ENCODE data around the gene NEUROG2. TPM values are rescaled to one million over a fixed set of nuclear protein-coding genes. Genes with fewer than 3 reads are reported as not detected.

Gene NEUROG2
- total RNA-seq, 1 experiment from 2014 or later: not detected

- no peak for TF ChIP-seq CTCF (conservative IDR thresholded peaks at IDR 0.05)
- no peaks in the 10 kb centered on the region; a peak in 1 of 5 replicates for H3K9me3 Mint-ChIP-seq
- Histone ChIP-seq H2BK120ac (ENCODE audit: low read depth, low read length, poor library complexity, severe bottlenecking) (no peak overlapping the region), H3K4me1 (ENCODE audit: insufficient read depth, low read length) (no peaks in the 10 kb centered on the region; the same call in 1 of the 2 replicates), H3K18ac (ENCODE audit: insufficient read length, low read depth, low read length) (no peak overlapping the region), H2BK20ac (ENCODE audit: low read depth, low read length, poor library complexity, severe bottlenecking) (no peak overlapping the region), H4K20me1 (ENCODE audit: control insufficient read depth, insufficient read depth, insufficient read length) (no peaks in the 10 kb centered on the region), H3K79me2 (ENCODE audit: insufficient read depth, low read length) (no peaks in the 10 kb centered on the region), H3K27me3 (ENCODE audit: insufficient read depth, low read length) (peaks cover 22% of the 10 kb centered on the region), H3K4ac (ENCODE audit: low read depth, low read length) (no peak overlapping the region), H3K56ac (ENCODE audit: insufficient read length, low read depth, low read length) (no peak overlapping the region), H2BK12ac (ENCODE audit: insufficient read length, low read depth, low read length) (no peak overlapping the region), H2BK15ac (ENCODE audit: low read depth, low read length) (no peak overlapping the region), H3K27ac (ENCODE audit: insufficient read length, low read depth, low read length) (no peak overlapping the region), H3K14ac (ENCODE audit: insufficient read depth, low read length) (no peak overlapping the region), H3K9ac (ENCODE audit: extremely low read depth, insufficient read length, low read length) (no peak overlapping the region), H4K91ac (ENCODE audit: insufficient read length, low read depth, low read length) (no peak overlapping the region), H3K4me2 (ENCODE audit: insufficient read depth, insufficient read length, low read length) (no peak overlapping the region), H3T11ph (ENCODE audit: low read length) (no peak overlapping the region), H2AK5ac (ENCODE audit: insufficient read length, low read length) (no peak overlapping the region), H3K9me3 (ENCODE audit: control insufficient read depth, low read depth, low read length) (no peaks in the 10 kb centered on the region), H4K8ac (replicated peaks; ENCODE audit: insufficient read length, low read depth, low read length) (no peak overlapping the region), H3K79me1 (ENCODE audit: insufficient read depth, low read depth, low read length, poor library complexity, severe bottlenecking) (no peaks in the 10 kb centered on the region), H3K23ac (ENCODE audit: insufficient read length, low read depth, low read length) (no peak overlapping the region), H3K23me2 (ENCODE audit: insufficient read length, low read depth, low read length, poor library complexity, severe bottlenecking) (peaks cover 9% of the 10 kb centered on the region), H4K5ac (ENCODE audit: insufficient read length, low read depth, low read length) (no peak overlapping the region), H2BK5ac (ENCODE audit: insufficient read length, low read length) (no peak overlapping the region), H2AFZ (ENCODE audit: low read length) (no peak overlapping the region)
- no peak for DNase-seq
- no CpG with 5 or more reads among the region's 1 CpG for WGBS (ENCODE audit: extremely low coverage, insufficient read length, low lambda C conversion rate)
- H3K27ac Mint-ChIP-seq: no peak overlapping the region
- peaks cover 29 to 33% of the 10 kb centered on the region in 2 experiments for H3K4me1 Mint-ChIP-seq
- H3K4me3 Mint-ChIP-seq: no peak overlapping the region
- no peaks in the 10 kb centered on the region for H3K36me3 Mint-ChIP-seq (ENCODE audit: insufficient read depth in 1 of 3, low read depth in 3 of 3)
- H3K27me3 Mint-ChIP-seq (ENCODE audit: low read depth): peaks cover 79% of the 10 kb centered on the region
Observed at GRCh38 chr4:112526061-112526460, 10.1 kb upstream of the NEUROG2 start.
